NCI-H526 treated with DMSO at 0.1 percent for 48 hours (cell line): ENCODE results near the gene GPR107.

Experiments used
- DNase-seq: peaks from one replicate; lab custom pipeline; 2025; lab: John Stamatoyannopoulos, UW

Gene GPR107

DNA sequence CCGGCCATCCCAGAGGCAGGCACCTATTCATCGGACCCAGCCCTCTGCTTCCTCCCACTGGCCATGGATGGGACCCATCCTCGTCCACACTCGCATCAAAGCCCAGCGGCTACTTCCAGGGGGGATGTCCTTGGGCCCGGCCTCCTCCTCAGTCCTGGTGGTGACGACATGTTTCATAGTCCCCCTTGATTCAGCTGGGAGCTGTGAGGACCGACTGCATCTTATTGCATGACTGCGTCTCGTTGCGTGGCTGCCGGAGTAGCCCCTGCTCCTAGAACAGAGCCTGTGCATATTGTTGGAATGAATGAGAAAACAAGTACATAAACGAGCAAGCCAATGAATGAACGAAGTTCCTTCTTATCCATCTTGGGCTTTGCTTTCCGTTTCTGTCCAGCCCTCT, 131.3 kb downstream of the GPR107 start:
- DNase-seq: no peak

DNA sequence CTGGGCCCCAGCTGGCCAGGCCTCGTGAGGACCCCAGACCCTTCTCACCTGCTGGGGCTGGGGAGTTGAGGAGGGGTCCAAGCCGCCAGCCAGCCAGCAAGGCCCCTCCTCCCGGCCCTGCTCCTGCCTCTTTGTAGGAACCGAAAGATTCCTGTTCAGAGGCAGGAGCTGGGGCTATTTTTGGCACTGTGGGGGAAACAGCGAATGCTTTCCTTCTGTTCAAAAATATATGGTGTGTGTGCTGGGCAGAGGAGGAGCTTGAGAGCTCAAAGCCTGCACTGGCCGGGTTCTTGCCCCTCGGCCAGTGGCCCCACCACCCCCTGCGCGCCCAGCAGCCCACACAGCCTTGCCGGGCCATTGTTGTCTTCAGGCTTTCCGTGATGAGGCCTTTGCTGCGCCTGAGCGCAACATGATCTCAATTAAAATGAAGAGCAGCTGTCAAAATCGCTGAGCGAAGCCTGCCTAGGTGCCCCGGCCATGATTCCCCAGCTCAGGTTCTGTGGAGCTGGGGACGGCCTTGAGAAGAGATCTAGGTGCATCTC, 131.9 kb downstream of the GPR107 start:
- DNase-seq: no peak

DNA sequence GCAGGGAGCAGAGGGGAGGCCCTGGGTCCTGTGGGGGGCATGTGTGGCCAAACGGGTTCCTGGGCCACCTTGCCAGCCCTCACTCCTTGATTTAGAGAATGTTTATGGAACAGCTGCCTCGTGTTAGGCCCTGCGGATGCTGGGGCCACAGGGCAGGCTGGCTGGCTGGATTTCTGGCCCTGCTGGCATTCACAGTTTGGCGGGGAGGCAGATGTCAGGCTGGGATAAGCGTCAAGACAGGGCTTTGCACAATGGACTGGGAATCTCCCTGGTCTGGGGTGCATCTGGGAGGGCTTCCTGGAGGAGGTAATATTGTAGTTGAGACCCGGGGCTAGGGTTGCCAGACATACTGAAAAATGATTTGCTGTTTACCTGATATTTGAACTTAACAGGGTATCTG, 132.3 kb downstream of the GPR107 start:
- DNase-seq: no peak

DNA sequence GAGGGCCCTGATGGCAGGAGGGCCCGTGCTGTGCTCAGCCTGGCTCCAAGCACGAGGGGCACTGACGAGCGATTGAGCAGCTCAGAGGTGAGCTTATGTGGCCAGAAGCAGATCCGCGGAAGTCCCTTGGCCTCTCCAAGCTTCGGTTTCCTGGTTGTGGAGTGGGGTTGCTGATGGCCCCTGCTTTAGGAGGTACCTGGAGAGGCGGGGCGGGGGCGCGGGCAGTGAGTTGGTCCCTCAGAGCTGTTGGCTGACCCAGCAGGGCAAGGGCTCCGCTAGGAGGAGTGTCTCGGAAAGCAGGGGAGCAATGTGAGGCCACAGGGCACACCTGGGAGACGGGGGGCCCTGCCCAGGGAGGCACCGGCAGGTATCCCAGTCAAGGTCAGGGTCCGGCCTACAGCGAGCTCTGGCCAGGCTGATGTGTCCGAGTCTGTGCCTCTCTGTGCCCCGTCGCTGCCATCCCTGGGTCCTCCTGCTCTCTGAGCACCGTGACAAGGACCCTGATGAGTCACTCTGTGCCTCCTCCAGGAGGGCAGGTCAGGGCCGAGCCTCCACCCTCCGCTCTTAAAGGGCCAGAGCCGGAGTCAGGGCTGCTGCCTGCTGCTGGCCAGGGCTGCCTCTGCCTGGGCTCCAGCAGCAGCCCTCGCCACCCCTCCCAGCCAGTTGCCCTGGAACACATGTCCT, 133.3 kb downstream of the GPR107 start:
- no peak for DNase-seq

DNA sequence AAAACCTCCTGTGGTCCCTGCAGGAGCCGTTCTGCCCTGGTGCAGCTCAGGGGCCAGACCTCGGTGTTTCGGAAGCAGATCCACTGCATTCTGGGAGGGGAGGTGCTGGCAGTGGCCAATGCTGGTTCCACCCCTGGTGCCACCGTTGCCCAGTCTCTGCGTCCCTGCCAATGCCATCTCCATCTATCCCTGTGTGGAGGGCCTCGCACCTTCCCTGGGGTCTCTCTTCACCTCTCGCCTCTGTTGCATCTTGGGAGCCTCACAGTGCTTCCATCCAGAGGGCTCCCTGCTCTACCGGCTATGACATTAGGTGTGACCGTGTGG, 133.8 kb downstream of the GPR107 start:
- DNase-seq: no peak

DNA sequence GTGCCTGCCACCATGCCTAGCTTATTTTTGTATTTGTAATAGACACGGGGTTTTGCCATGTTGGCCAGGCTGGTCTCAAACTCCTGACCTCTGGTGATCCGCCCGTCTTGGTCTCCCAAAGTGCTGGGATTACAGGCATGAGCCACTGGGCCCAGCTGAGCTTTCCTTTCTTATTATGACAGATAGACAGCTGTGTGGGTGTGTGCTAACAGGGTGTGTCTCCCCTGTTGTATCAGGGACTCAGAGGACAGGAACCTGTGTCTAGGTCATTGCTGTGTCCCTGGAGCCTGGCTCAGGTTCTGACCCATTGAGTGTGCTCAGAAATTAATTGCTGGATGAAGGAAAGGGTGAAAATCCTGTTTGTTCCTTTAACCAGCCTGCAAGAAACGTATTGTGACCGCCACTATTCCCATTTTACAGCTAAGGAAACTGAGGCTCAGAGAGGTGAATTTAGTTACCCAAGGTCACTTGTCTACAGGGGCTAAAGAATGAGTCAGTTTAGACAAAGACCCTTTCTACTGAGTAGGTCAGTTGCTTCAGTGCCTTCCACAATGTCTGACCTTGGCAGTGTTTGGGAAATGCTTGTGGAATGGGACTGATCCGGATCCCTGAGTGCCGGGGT, 135.3 kb downstream of the GPR107 start:
- no peak for DNase-seq
